ENCODE data around the gene AIPL1.
A peak's percentile ranks its signal among the peaks of the same experiment; 100 is the strongest.

The AIPL1 gene

GRCh38 chr17:6413065-6413464, 21.9 kb downstream of the AIPL1 start:
- ATAC-seq: no peak

GRCh38 chr17:6408735-6409134, 26.2 kb downstream of the AIPL1 start:
- no peak for ATAC-seq

GRCh38 chr17:6408276-6408675, 26.6 kb downstream of the AIPL1 start:
- no peak for ATAC-seq

GRCh38 chr17:6402258-6402657, 32.7 kb downstream of the AIPL1 start:
- no peak for ATAC-seq

GRCh38 chr17:6398955-6399354, 36.0 kb downstream of the AIPL1 start:
- no peak for ATAC-seq

GRCh38 chr17:6394055-6394606, 40.8 kb downstream of the AIPL1 start:
- no peak for ATAC-seq

- no peak for ATAC-seq
These were observed 41.5 kb downstream of the AIPL1 start for GRCh38 chr17:6393351-6393952.

- no peak for ATAC-seq
These were observed 42.1 kb downstream of the AIPL1 start for GRCh38 chr17:6392609-6393350.

- no peak for ATAC-seq
These were observed 46.5 kb downstream of the AIPL1 start for GRCh38 chr17:6388416-6388815.

GRCh38 chr17:6387858-6388257, 47.1 kb downstream of the AIPL1 start:
- ATAC-seq: no peak

- no peak for ATAC-seq
These were observed 47.5 kb downstream of the AIPL1 start for GRCh38 chr17:6387442-6387841.

GRCh38 chr17:6386041-6386630, 48.8 kb downstream of the AIPL1 start:
- no peak for ATAC-seq

- ATAC-seq: no peak
These were observed 50.4 kb downstream of the AIPL1 start for GRCh38 chr17:6384481-6384880.

- ATAC-seq: no peak
These were observed 53.1 kb downstream of the AIPL1 start for GRCh38 chr17:6381526-6382465.

- ATAC-seq: no peak
These were observed 53.9 kb downstream of the AIPL1 start for GRCh38 chr17:6380915-6381438.

GRCh38 chr17:6377906-6378305, 57.0 kb downstream of the AIPL1 start:
- ATAC-seq: no peak

GRCh38 chr17:6376931-6377361, 58.0 kb downstream of the AIPL1 start:
- ATAC-seq: no peak

- peak; percentile 93 for ATAC-seq
These were observed 60.1 kb downstream of the AIPL1 start for GRCh38 chr17:6374761-6375312.

GRCh38 chr17:6374271-6374691, 60.6 kb downstream of the AIPL1 start:
- no peak for ATAC-seq
